Uterus (tissue), 4 donors: Measurements from ENCODE around the gene KCNC3. TPM values are rescaled to one million over a fixed set of nuclear protein-coding genes. Genes with fewer than 3 reads are reported as not detected.

Source experiments
- DNase-seq, 2 donors: peaks; one replicate each; pipeline ENCODE4 v3.0.0-alpha.2; 2019 to 2020
- H3K27ac ChIP-seq, 2 donors: fragments of 200-600 bp; sonication (generic); 1 replicate in 1 of 2; 2 replicates in 1 of 2; pipeline ENCODE4 v1.5.1; 2016 to 2018
- H3K27me3 ChIP-seq, 2 donors: fragments of 200-600 bp; sonication (generic); one replicate each; pipeline ENCODE4 v1.5.1; 2018 to 2019; ENCODE audit warnings: control low read depth in 1 of 2
- H3K36me3 ChIP-seq, 2 donors: fragments of 200-600 bp; sonication (generic); one replicate each; pipeline ENCODE4 v1.5.1; 2019; ENCODE audit warnings: control low read depth in 1 of 2
- H3K4me1 ChIP-seq, 2 donors: fragments of 200-600 bp; sonication (generic); one replicate each; pipeline ENCODE4 v1.5.1; 2018 to 2019; ENCODE audit warnings: control low read depth in 1 of 2
- H3K4me3 ChIP-seq, 2 donors: fragments of 200-600 bp; sonication (generic); 1 replicate in 1 of 2; 2 replicates in 1 of 2; pipeline ENCODE4 v1.5.1; 2018 to 2019; ENCODE audit warnings: mild to moderate bottlenecking in 1 of 2
- H3K9me3 ChIP-seq, 2 donors: fragments of 200-600 bp; sonication (generic); one replicate each; pipeline ENCODE4 v1.5.1; 2019; ENCODE audit warnings: control low read depth in 1 of 2
- CTCF ChIP-seq, 4 experiments: fragments of 200-600 bp in 2 of 4; fragments of 450-650 bp in 2 of 4; sonication (generic) in 2 of 4; IDR thresholded peaks; one replicate each; pipeline ENCODE4 v1.5.1; 2016 to 2019; ENCODE audit warnings: antibody characterized with exemption in 4 of 4, mild to moderate bottlenecking in 2 of 4, moderate library complexity in 1 of 4
- POLR2A ChIP-seq, 2 donors: fragments of 450-650 bp; IDR thresholded peaks; one replicate each; pipeline ENCODE4 v1.6.1; 2016; ENCODE audit warnings: antibody characterized with exemption in 2 of 2, mild to moderate bottlenecking in 1 of 2, moderate library complexity in 1 of 2
- intact Hi-C: fragments of 100-400 bp; cut with DNase I; formaldehyde crosslinking; loops from one replicate; pipeline ENCODE4 v1.15.1; 2023; ENCODE audit warnings: low total_unique reads
- total RNA-seq, 4 donors: library from RNA; depleted of rRNA in 3 of 4; stranded (reverse); fragments of >200 nt in 3 of 4; gene quantifications; one replicate each; pipeline versions ENCODE4 v1.1.0 to v1.2.4, GENCODE V29; 2014 to 2023
- donor health status: DM: yes; HTN: yes; CAD: no.

KCNC3 gene
- total RNA-seq, 4 donors from 2014 or later = 0.26 to 2.4 (median 0.85) TPM; not detected in 1

- intact Hi-C loops = no loop called here
- Histone ChIP-seq H3K27me3 (no peaks in the 10 kb centered on the region), H3K36me3 (no peaks in the 10 kb centered on the region), H3K9me3 (no peaks in the 10 kb centered on the region), H3K4me3 (no peak overlapping the region), H3K4me1 (no peaks in the 10 kb centered on the region), H3K27ac (no peak overlapping the region)
- no peak for TF ChIP-seq CTCF (IDR thresholded peaks at IDR 0.05)
- DNase-seq = no peak
Measured at GRCh38 chr19:50266041-50266440, 63.1 kb downstream of the KCNC3 start.

- H3K36me3 ChIP-seq = no peaks in the 10 kb centered on the region
- TF ChIP-seq POLR2A (IDR thresholded peaks at IDR 0.05) = no peak
- TF ChIP-seq CTCF (IDR thresholded peaks at IDR 0.05) = no peak
- H3K9me3 ChIP-seq = no peaks in the 10 kb centered on the region
- H3K4me1 ChIP-seq = no peaks in the 10 kb centered on the region
- intact Hi-C loops = no loop called here
- no peak overlapping the region for H3K4me3 ChIP-seq
- H3K27me3 ChIP-seq = no peaks in the 10 kb centered on the region
- DNase-seq = no peak
- no peak overlapping the region for H3K27ac ChIP-seq
Measured at GRCh38 chr19:50264483-50265186, 64.5 kb downstream of the KCNC3 start.

- Histone ChIP-seq H3K27me3 (no peaks in the 10 kb centered on the region), H3K4me3 (no peak overlapping the region), H3K9me3 (no peaks in the 10 kb centered on the region), H3K4me1 (no peaks in the 10 kb centered on the region), H3K36me3 (no peaks in the 10 kb centered on the region), H3K27ac (no peak overlapping the region)
- intact Hi-C loops = no loop called here
- no peak for DNase-seq
- no peak for TF ChIP-seq POLR2A (IDR thresholded peaks at IDR 0.05)
- no peak for TF ChIP-seq CTCF (IDR thresholded peaks at IDR 0.05)
Measured at GRCh38 chr19:50263176-50263575, 66.0 kb downstream of the KCNC3 start.

Other genes with a start within 250 kb of the KCNC3 start
- not detected for gene IZUMO2, start 166.1 kb downstream of the KCNC3 start, total RNA-seq
- gene MYH14, start 125.8 kb downstream of the KCNC3 start, total RNA-seq = 10 to 100 TPM in 1 of 4 donors, 1 to 10 TPM in 2, under 1 TPM in 1; 0.77 to 22.1 (median 1.4) TPM
- 1 to 10 TPM in 2 of 4 donors, not detected in 2; 1.4 to 1.5 TPM for gene NAPSA, start 36.3 kb upstream of the KCNC3 start, total RNA-seq
- gene NR1H2, start 47.1 kb upstream of the KCNC3 start, total RNA-seq = 100 to 1,000 TPM in 1 of 4 donors, 10 to 100 TPM in 3; 45.3 to 115 (median 61.4) TPM
- gene POLD1, start 55.0 kb upstream of the KCNC3 start, total RNA-seq = 10 to 100 TPM; 10.6 to 47.9 (median 24.0) TPM
- gene SPIB, start 89.6 kb upstream of the KCNC3 start, total RNA-seq = 1 to 10 TPM in 1 of 4 donors, under 1 TPM in 1, not detected in 2; under 0.01 to 2.1 TPM
- under 1 TPM in 2 of 4 donors, not detected in 2; 0.24 to 0.28 TPM for gene MYBPC2, start 103.5 kb upstream of the KCNC3 start, total RNA-seq
- 100 to 1,000 TPM in 1 of 4 donors, 10 to 100 TPM in 3; 30.5 to 121 (median 45.8) TPM for gene EMC10, start 147.1 kb upstream of the KCNC3 start, total RNA-seq
- 1 to 10 TPM in 2 of 4 donors, under 1 TPM in 1, not detected in 1; 0.62 to 5.4 (median 1.8) TPM for gene GARIN5A, start 147.5 kb upstream of the KCNC3 start, total RNA-seq
- gene JOSD2, start 181.8 kb upstream of the KCNC3 start, total RNA-seq = 10 to 100 TPM in 1 of 4 donors, 1 to 10 TPM in 3; 1.8 to 22.8 (median 5.5) TPM
- not detected for gene ASPDH, start 184.5 kb upstream of the KCNC3 start, total RNA-seq
- gene LRRC4B, start 239.1 kb upstream of the KCNC3 start, total RNA-seq = 10 to 100 TPM in 2 of 4 donors, 1 to 10 TPM in 2; 2.4 to 38.0 (median 13.2) TPM